HTERT RPE-1 (cell line): ENCODE data around the gene GSS.

Source experiments
- in situ Hi-C: fragments of 300-500 bp; cut with MboI; formaldehyde crosslinking; loops from 4 replicates; pipeline ENCODE4 v1.14.3; 2020; ENCODE audit warnings: low sequenced_read_pairs

GSS gene

GRCh38 chr20:34949120-34949519 lies 6.5 kb downstream of the GSS start:
- in situ Hi-C loops = no loop called here

GRCh38 chr20:34948030-34948429 lies 7.6 kb downstream of the GSS start:
- in situ Hi-C loops = no loop called here

GRCh38 chr20:34947336-34947735 lies 8.3 kb downstream of the GSS start:
- in situ Hi-C loops = no loop called here

GRCh38 chr20:34946661-34947060 lies 8.9 kb downstream of the GSS start:
- in situ Hi-C loops = no loop called here

- in situ Hi-C loops = no loop called here
Measured at GRCh38 chr20:34945315-34946077, 10.1 kb downstream of the GSS start.

GRCh38 chr20:34943808-34944567 lies 11.6 kb downstream of the GSS start:
- in situ Hi-C loops = no loop called here

- in situ Hi-C loops = no loop called here
Measured at GRCh38 chr20:34942301-34942700, 13.3 kb downstream of the GSS start.

- in situ Hi-C loops = no loop called here
Measured at GRCh38 chr20:34941226-34941625, 14.4 kb downstream of the GSS start.

- in situ Hi-C loops = no loop called here
Measured at GRCh38 chr20:34940081-34940481, 15.5 kb downstream of the GSS start.

- in situ Hi-C loops = no loop called here
Measured at GRCh38 chr20:34938466-34939163, 17.0 kb downstream of the GSS start.

GRCh38 chr20:34931771-34932170 lies 23.8 kb downstream of the GSS start:
- in situ Hi-C loops = no loop called here

GRCh38 chr20:34928411-34928810 lies 27.2 kb downstream of the GSS start:
- in situ Hi-C loops = no loop called here

GRCh38 chr20:34927736-34928135 lies 27.9 kb downstream of the GSS start:
- in situ Hi-C loops = no loop called here

- in situ Hi-C loops = no loop called here
Measured at GRCh38 chr20:34926581-34926980, 29.0 kb downstream of the GSS start.

GRCh38 chr20:34925981-34926380 lies 29.6 kb downstream of the GSS start:
- in situ Hi-C loops = no loop called here

- in situ Hi-C loops = no loop called here
Measured at GRCh38 chr20:34925341-34925740, 30.3 kb downstream of the GSS start.

- in situ Hi-C loops = no loop called here
Measured at GRCh38 chr20:34923414-34923813, 32.2 kb downstream of the GSS start.

GRCh38 chr20:34922654-34923381 lies 32.8 kb downstream of the GSS start:
- in situ Hi-C loops = no loop called here

GRCh38 chr20:34921436-34921835 lies 34.2 kb downstream of the GSS start:
- in situ Hi-C loops = no loop called here

GRCh38 chr20:34920055-34920454 lies 35.6 kb downstream of the GSS start:
- in situ Hi-C loops = no loop called here

- in situ Hi-C loops = no loop called here
Measured at GRCh38 chr20:34916774-34917354, 38.7 kb downstream of the GSS start.
